PC-3 (cell line): Measurements from ENCODE around the gene SPATA31D1. TPM values are rescaled to one million over a fixed set of nuclear protein-coding genes. Genes with fewer than 3 reads are reported as not detected.
"Not testable (repeated sequence)": the region's sequence is repeated elsewhere in the genome, so short reads cannot be mapped to it uniquely, and the experiment has no call there.

Source experiments
- ATAC-seq: fragments of 200-7000 bp; cut with Tn5 transposase; 2 replicates; pipeline ENCODE4 v1.9.1; 2020; ENCODE audit warnings: mild to moderate bottlenecking, moderate library complexity
- Bru-seq: library from RNA; stranded (reverse); fragments of 400-500 nt; gene quantifications from one replicate; lab custom pipeline; 2021; lab: Mats Ljungman, UMichigan
- BruChase-seq, 2 experiments: library from RNA; stranded (reverse); fragments of 400-500 nt; gene quantifications; one replicate each; lab custom pipeline; 2021; lab: Mats Ljungman, UMichigan
- BruUV-seq: library from RNA; stranded (reverse); fragments of 400-500 nt; replicated peaks from 2 replicates; lab custom pipeline; 2021; lab: Mats Ljungman, UMichigan
- CTCF ChIA-PET: fragments of 300-600 bp; sonication (Branson Sonifier 250); formaldehyde crosslinking; loops from one replicate; lab custom pipeline; 2022; ENCODE audit warnings: antibody characterized with exemption; lab: Charles Lee
- POLR2A ChIA-PET: fragments of 300-600 bp; sonication (Branson Sonifier 250); formaldehyde crosslinking; loops from one replicate; lab custom pipeline; 2022; ENCODE audit warnings: antibody characterized with exemption; ENCODE audit not compliant: unreplicated experiment; lab: Charles Lee
- DNase-seq: peaks from one replicate; pipeline ENCODE4 v3.0.0-alpha.2; 2015
- H2AFZ ChIP-seq: fragments of 300-600 bp; sonication (generic); 2 replicates; pipeline ENCODE4 v1.6.0; 2016; ENCODE audit warnings: antibody characterized with exemption, low read length
- H3F3A ChIP-seq: fragments of 300-600 bp; sonication (generic); one replicate; pipeline ENCODE4 v1.6.0; 2017; ENCODE audit warnings: antibody characterized with exemption, low read length, control low read depth, mild to moderate bottlenecking; ENCODE audit not compliant: unreplicated experiment
- H3K27ac ChIP-seq: fragments of 300-600 bp; sonication (generic); 2 replicates; pipeline ENCODE4 v1.5.1; 2016; ENCODE audit warnings: mild to moderate bottlenecking, low read length
- H3K27me3 ChIP-seq: fragments of 300-600 bp; sonication (generic); 2 replicates; pipeline ENCODE4 v1.6.1; 2016; ENCODE audit warnings: low read length, mixed read lengths
- H3K36me3 ChIP-seq: fragments of 300-600 bp; sonication (generic); 2 replicates; pipeline ENCODE4 v1.6.1; 2016; ENCODE audit warnings: low read depth, mixed run types, low read length, mixed read lengths
- H3K4me1 ChIP-seq: fragments of 300-600 bp; sonication (generic); 2 replicates; pipeline ENCODE4 v1.5.1; 2016; ENCODE audit warnings: low read length; ENCODE audit not compliant: insufficient read depth
- H3K4me2 ChIP-seq: fragments of 300-600 bp; sonication (generic); 2 replicates; pipeline ENCODE4 v1.6.0; 2016; ENCODE audit warnings: low read length
- H3K4me3 ChIP-seq: fragments of 300-600 bp; sonication (generic); 2 replicates; pipeline ENCODE4 v1.5.1; 2016; ENCODE audit warnings: mild to moderate bottlenecking, low read length, mixed read lengths
- H3K79me2 ChIP-seq: fragments of 300-600 bp; sonication (generic); 2 replicates; pipeline ENCODE4 v1.6.1; 2017; ENCODE audit warnings: low read length, mixed read lengths
- H3K9ac ChIP-seq: fragments of 300-600 bp; sonication (generic); 2 replicates; pipeline ENCODE4 v1.6.0; 2016; ENCODE audit warnings: mild to moderate bottlenecking, low read length
- H3K9me2 ChIP-seq: fragments of 300-600 bp; sonication (generic); replicated peaks from 2 replicates; pipeline ENCODE4 v1.6.1; 2016; ENCODE audit warnings: mixed run types, low read length, mixed read lengths
- H3K9me3 ChIP-seq: fragments of 300-600 bp; sonication (generic); 2 replicates; pipeline ENCODE4 v1.6.1; 2016; ENCODE audit warnings: low read length, mixed read lengths
- H4K20me1 ChIP-seq: fragments of 300-600 bp; sonication (generic); 2 replicates; pipeline ENCODE4 v1.6.1; 2016; ENCODE audit warnings: low read length, mixed read lengths
- EZH2 ChIP-seq: fragments of 300-600 bp; sonication (generic); IDR thresholded peaks from one replicate; pipeline ENCODE4 v1.6.1; 2017; ENCODE audit warnings: antibody characterized with exemption, mild to moderate bottlenecking, low read length; ENCODE audit not compliant: unreplicated experiment
- EZH2phosphoT487 ChIP-seq: fragments of 300-600 bp; sonication (generic); IDR thresholded peaks from 2 replicates; pipeline ENCODE4 v1.6.1; 2018; ENCODE audit warnings: mild to moderate bottlenecking, antibody characterized with exemption, low read length, borderline replicate concordance
- intact Hi-C: fragments of 100-400 bp; cut with micrococcal nuclease; formaldehyde crosslinking; loops from 2 replicates; pipeline ENCODE4 v1.9.0; 2023
- long read RNA-seq: library from polyadenylated mRNA; unstranded; transcript quantifications from one replicate; pipeline ENCODE4 v2.0.0, GENCODE V29; 2021; ENCODE audit not compliant: unreplicated experiment
- total RNA-seq: library from RNA; depleted of rRNA; stranded (reverse); fragments of >200 nt; gene quantifications from 2 replicates; pipeline ENCODE4 v1.2.3, GENCODE V29; 2014; rRNA removed
- TF ChIP-seq, protein P1 (sequence below): fragments of 300-600 bp; sonication (generic); conservative IDR thresholded peaks from 2 replicates; pipeline ENCODE4 v1.5.1; 2017; ENCODE audit warnings: antibody characterized with exemption, low read depth, mild to moderate bottlenecking, low read length

Gene SPATA31D1
- not detected in 2 replicates for total RNA-seq
- not detected for Bru-seq, nascent RNA
- not detected for BruChase-seq, experiment 1, labeled RNA remaining after a 6-hour chase
- not detected for BruChase-seq, experiment 2, labeled RNA remaining after a 2-hour chase
- long read RNA-seq: 0 reads

DNA sequence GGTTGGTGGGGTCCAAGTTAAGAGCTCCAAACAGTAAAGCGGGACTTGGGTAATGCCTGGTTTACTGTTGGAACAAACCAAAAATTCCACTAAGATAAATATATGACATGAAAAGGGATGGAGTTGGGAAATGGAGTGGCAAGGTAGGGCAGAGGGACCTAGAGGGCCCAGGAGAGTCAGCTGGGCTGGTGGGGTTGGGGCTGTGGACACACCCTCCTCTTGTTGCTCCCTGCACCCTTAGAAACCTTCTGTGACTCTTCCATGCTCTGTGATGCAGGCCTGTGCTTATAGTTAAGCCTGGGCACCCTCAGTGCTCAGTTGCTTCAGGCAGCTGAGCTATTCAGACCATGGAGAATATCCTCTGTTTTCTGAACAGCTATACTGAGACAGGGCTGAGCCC lies at the start of gene SPATA31D1:
Gene SPATA31D1, plus strand, starts transcription at position 301 of the 400 bp plus-strand sequence. Its CDS starts 47 bp downstream, at position 348.
- H2AFZ ChIP-seq, H3K36me3 ChIP-seq, H3K4me2 ChIP-seq, H4K20me1 ChIP-seq, H3K27me3 ChIP-seq, H3K9me2 ChIP-seq, H3F3A ChIP-seq, H3K4me3 ChIP-seq, H3K27ac ChIP-seq, BruUV-seq, H3K9me3 ChIP-seq, H3K79me2 ChIP-seq, ATAC-seq, POLR2A ChIA-PET, DNase-seq, CTCF ChIA-PET, H3K9ac ChIP-seq, intact Hi-C loops, H3K4me1 ChIP-seq: not testable (repeated sequence)

DNA sequence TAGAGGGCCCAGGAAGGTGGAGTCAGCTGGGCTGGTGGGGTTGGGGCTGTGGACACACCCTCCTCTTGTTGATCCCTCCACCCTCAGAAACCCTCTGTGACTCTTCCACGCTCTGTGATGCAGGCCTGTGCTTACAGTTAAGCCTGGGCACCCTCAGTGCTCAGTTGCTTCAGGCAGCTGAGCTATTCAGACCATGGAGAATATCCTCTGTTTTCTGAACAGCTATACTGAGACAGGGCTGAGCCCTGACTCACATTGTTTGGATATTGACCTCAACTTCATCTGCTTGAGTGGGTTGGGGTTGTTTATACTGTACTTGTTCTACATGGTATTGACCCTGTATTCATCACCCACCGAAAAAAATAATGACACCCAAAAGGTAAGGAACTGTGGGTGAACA lies 45.2 kb upstream of the SPATA31D1 start, which contains the start of gene SPATA31D3:
Gene SPATA31D3, plus strand, starts transcription at position 108 of the 400 bp plus-strand sequence. Its CDS starts 86 bp downstream, at position 194.
- H3K27me3 ChIP-seq, H3K4me2 ChIP-seq, intact Hi-C loops, H3K36me3 ChIP-seq, H3K9me2 ChIP-seq, H3F3A ChIP-seq, BruUV-seq, H3K27ac ChIP-seq, ATAC-seq, H4K20me1 ChIP-seq, H3K9ac ChIP-seq, DNase-seq, CTCF ChIA-PET, H3K79me2 ChIP-seq, H2AFZ ChIP-seq, H3K9me3 ChIP-seq, H3K4me3 ChIP-seq, H3K4me1 ChIP-seq, POLR2A ChIA-PET: not testable (repeated sequence)

DNA sequence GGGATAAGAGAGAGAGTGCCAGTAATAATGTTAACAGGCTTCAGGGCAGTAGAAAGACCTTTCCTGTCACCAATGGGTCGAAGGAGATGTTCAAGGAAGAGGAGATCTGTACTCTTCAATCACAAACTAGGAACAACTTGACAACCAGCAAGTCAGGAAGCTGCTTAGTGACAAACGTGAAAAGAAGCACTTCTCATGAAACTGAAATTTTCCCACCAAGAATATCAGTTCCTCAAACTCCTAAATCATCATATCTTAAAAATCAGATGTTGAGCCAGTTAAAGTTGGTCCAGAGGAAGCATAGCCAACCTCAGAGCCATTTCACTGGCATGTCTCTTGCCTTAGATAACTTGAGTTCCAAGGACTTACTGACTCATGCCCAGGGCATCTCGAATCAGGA lies 39.9 kb upstream of the SPATA31D1 start:
- H4K20me1 ChIP-seq, H3K79me2 ChIP-seq, H3K4me2 ChIP-seq, ATAC-seq, H3K9ac ChIP-seq, H3K27me3 ChIP-seq, CTCF ChIA-PET, H2AFZ ChIP-seq, H3K9me3 ChIP-seq, H3K4me1 ChIP-seq, BruUV-seq, H3K36me3 ChIP-seq, DNase-seq, H3F3A ChIP-seq, intact Hi-C loops, H3K9me2 ChIP-seq, H3K4me3 ChIP-seq, POLR2A ChIA-PET, H3K27ac ChIP-seq: not testable (repeated sequence)

DNA sequence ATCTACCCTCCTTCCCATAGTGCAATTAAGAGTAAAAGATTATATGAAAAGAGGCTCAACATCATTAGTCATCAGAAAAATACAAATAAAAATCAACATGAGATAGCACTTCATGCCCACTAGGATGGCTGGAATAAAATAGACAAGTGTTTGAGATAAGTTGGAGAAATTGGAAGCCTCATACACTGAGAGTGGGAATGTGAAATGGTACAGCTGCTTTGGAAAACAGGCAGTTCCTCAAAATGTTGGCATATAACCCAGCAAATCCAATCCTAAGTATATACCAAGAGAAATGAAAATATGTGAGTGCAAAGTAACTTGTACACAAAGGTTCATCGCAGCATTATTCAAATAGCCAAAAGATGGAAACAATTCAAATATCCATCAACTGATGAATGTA lies 35.5 kb upstream of the SPATA31D1 start:
- Histone ChIP-seq H3K9me3 (no peaks in the 10 kb centered on the region), H3F3A (no peaks in the 10 kb centered on the region), H3K27ac (no peak overlapping the region), H3K4me3 (no peak overlapping the region), H3K79me2 (no peaks in the 10 kb centered on the region), H3K9me2 (no peaks in the 10 kb centered on the region), H2AFZ (no peak overlapping the region), H4K20me1 (no peaks in the 10 kb centered on the region), H3K9ac (no peak overlapping the region), H3K36me3 (no peaks in the 10 kb centered on the region), H3K4me1 (no peaks in the 10 kb centered on the region), H3K4me2 (no peak overlapping the region), H3K27me3 (no peaks in the 10 kb centered on the region)
- BruUV-seq: no TSS peak
- POLR2A ChIA-PET: no interaction called here
- intact Hi-C loops: no loop called here
- DNase-seq: no peak
- CTCF ChIA-PET: no interaction called here
- TF ChIP-seq EZH2phosphoT487 (no peak), EZH2 (no peak)
- TF ChIP-seq, protein P1, sequence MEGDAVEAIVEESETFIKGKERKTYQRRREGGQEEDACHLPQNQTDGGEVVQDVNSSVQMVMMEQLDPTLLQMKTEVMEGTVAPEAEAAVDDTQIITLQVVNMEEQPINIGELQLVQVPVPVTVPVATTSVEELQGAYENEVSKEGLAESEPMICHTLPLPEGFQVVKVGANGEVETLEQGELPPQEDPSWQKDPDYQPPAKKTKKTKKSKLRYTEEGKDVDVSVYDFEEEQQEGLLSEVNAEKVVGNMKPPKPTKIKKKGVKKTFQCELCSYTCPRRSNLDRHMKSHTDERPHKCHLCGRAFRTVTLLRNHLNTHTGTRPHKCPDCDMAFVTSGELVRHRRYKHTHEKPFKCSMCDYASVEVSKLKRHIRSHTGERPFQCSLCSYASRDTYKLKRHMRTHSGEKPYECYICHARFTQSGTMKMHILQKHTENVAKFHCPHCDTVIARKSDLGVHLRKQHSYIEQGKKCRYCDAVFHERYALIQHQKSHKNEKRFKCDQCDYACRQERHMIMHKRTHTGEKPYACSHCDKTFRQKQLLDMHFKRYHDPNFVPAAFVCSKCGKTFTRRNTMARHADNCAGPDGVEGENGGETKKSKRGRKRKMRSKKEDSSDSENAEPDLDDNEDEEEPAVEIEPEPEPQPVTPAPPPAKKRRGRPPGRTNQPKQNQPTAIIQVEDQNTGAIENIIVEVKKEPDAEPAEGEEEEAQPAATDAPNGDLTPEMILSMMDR: no peak
- no peak for ATAC-seq
